SK-N-SH (cell line): ENCODE measurements around the gene KCNF1. TPM values are rescaled to one million over a fixed set of nuclear protein-coding genes. Genes with fewer than 3 reads are reported as not detected.

Experiments
- CTCF ChIA-PET: fragments of 300-600, 350-600 bp; formaldehyde crosslinking; extraction: SDS; loops from one replicate; lab custom pipeline; 2021; lab: Yijun Ruan, JAX
- POLR2A ChIA-PET: fragments of 350-600 bp; sonication (Branson Sonifier 250); formaldehyde crosslinking; extraction: SDS; loops from one replicate; lab custom pipeline; 2020; ENCODE audit warnings: antibody characterized with exemption, inconsistent platforms; lab: Yijun Ruan, JAX
- DNase-seq: peaks from one replicate; pipeline ENCODE4 v3.0.0; 2012
- H2AFZ ChIP-seq: fragments of 200-600 bp; sonication (generic); 2 replicates; pipeline ENCODE4 v1.8.1; 2016; ENCODE audit warnings: antibody characterized with exemption, mild to moderate bottlenecking, low read depth
- H3F3A ChIP-seq: fragments of 200-600 bp; sonication (generic); replicated peaks from 2 replicates; pipeline ENCODE3; 2016; ENCODE audit warnings: antibody characterized with exemption, mild to moderate bottlenecking; ENCODE audit not compliant: insufficient read depth
- H3K27ac ChIP-seq, 2 experiments: fragments of 200-500 bp in 1 of 2; fragments of 200-600 bp in 1 of 2; sonication (Bioruptor generic) in 1 of 2; sonication (generic), shearing (Covaris generic) in 1 of 2; 2 replicates each; pipeline versions ENCODE4 v1.5.1 to v1.6.1; 2014 to 2016; ENCODE audit warnings: low read depth in 2 of 2, inconsistent platforms in 1 of 2, low read length in 1 of 2, mild to moderate bottlenecking in 1 of 2, mixed read lengths in 1 of 2
- H3K27me3 ChIP-seq: fragments of 200-600 bp; sonication (generic), shearing (Covaris generic); 2 replicates; pipeline ENCODE4 v1.6.1; 2016; ENCODE audit warnings: mixed run types; ENCODE audit not compliant: insufficient read depth
- H3K36me3 ChIP-seq, 2 experiments: fragments of 200-500 bp in 1 of 2; fragments of 200-600 bp in 1 of 2; sonication (Bioruptor generic) in 1 of 2; sonication (generic) in 1 of 2; replicated peaks in 1 of 2; 2 replicates each; pipeline versions ENCODE3 to v1.5.1; 2014 to 2016; ENCODE audit warnings: low read length in 1 of 2, mild to moderate bottlenecking in 1 of 2; ENCODE audit not compliant: insufficient read depth in 2 of 2, control insufficient read depth in 1 of 2
- H3K4me1 ChIP-seq, 2 experiments: fragments of 200-500 bp in 1 of 2; fragments of 200-600 bp in 1 of 2; sonication (Bioruptor generic) in 1 of 2; sonication (generic), shearing (Covaris generic) in 1 of 2; 2 replicates each; pipeline versions ENCODE4 v1.5.1 to v1.6.1; 2014 to 2016; ENCODE audit warnings: low read depth in 1 of 2, low read length in 1 of 2, mixed run types in 1 of 2; ENCODE audit not compliant: insufficient read depth in 2 of 2, control insufficient read depth in 1 of 2
- H3K4me2 ChIP-seq: fragments of 200-600 bp; sonication (generic), shearing (Covaris generic); 2 replicates; pipeline ENCODE4 v1.6.1; 2017; ENCODE audit warnings: mixed run types
- H3K4me3 ChIP-seq, 2 experiments: fragments of 200-500 bp in 1 of 2; fragments of 200-600 bp in 1 of 2; sonication (Bioruptor generic) in 1 of 2; sonication (generic), shearing (Covaris generic) in 1 of 2; 2 replicates each; pipeline versions ENCODE4 v1.5.1 to v1.8.1; 2014 to 2016; ENCODE audit warnings: low read depth in 2 of 2, inconsistent platforms in 1 of 2, low read length in 1 of 2, mild to moderate bottlenecking in 1 of 2, mixed read lengths in 1 of 2, moderate library complexity in 1 of 2
- H3K79me2 ChIP-seq: fragments of 200-600 bp; sonication (generic); 2 replicates; pipeline ENCODE4 v1.8.1; 2017; ENCODE audit warnings: mild to moderate bottlenecking; ENCODE audit not compliant: insufficient read depth
- H3K9ac ChIP-seq: fragments of 200-600 bp; sonication (generic); 2 replicates; pipeline ENCODE4 v1.6.1; 2017; ENCODE audit warnings: mixed run types
- H3K9me2 ChIP-seq: fragments of 200-600 bp; sonication (generic); 2 replicates; pipeline ENCODE4 v1.6.1; 2017; ENCODE audit warnings: mixed run types
- H3K9me3 ChIP-seq: fragments of 200-600 bp; sonication (generic); 2 replicates; pipeline ENCODE4 v1.6.1; 2017; ENCODE audit warnings: mixed run types, mild to moderate bottlenecking, moderate library complexity
- H4K20me1 ChIP-seq: fragments of 200-600 bp; sonication (generic); 2 replicates; pipeline ENCODE4 v1.6.1; 2017; ENCODE audit warnings: mild to moderate bottlenecking, mixed run types; ENCODE audit not compliant: insufficient read depth
- ELF1 ChIP-seq: IDR thresholded peaks from 2 replicates; pipeline ENCODE4 v1.4.0; 2012
- EZH2phosphoT487 ChIP-seq: fragments of 200-600 bp; sonication (generic); IDR thresholded peaks from 2 replicates; pipeline ENCODE4 v1.6.1; 2017; ENCODE audit warnings: low read depth, mixed run types, mild to moderate bottlenecking, antibody characterized with exemption, moderate library complexity, borderline replicate concordance
- FOXJ3 ChIP-seq: sonication (generic); formaldehyde crosslinking; IDR thresholded peaks from 2 replicates; pipeline ENCODE4 v1.5.1; 2020; ENCODE audit warnings: mild to moderate bottlenecking, missing genetic modification reagents
- FOXM1 ChIP-seq: IDR thresholded peaks from 2 replicates; pipeline ENCODE4 v1.4.0; 2012; ENCODE audit warnings: low read depth, mild to moderate bottlenecking
- GABPA ChIP-seq: IDR thresholded peaks from 2 replicates; pipeline ENCODE4 v1.4.0; 2012; ENCODE audit warnings: low read depth, mild to moderate bottlenecking
- GATA2 ChIP-seq: sonication (generic); formaldehyde crosslinking; IDR thresholded peaks from 2 replicates; pipeline ENCODE4 v1.5.0; 2020; ENCODE audit warnings: mild to moderate bottlenecking, missing genetic modification reagents
- JUND ChIP-seq: IDR thresholded peaks from 2 replicates; pipeline ENCODE4 v1.4.0; 2012
- MXI1 ChIP-seq: IDR thresholded peaks from 2 replicates; pipeline ENCODE4 v1.6.1; 2012; ENCODE audit warnings: mild to moderate bottlenecking, low read depth, low read length, improper control_type of control experiment
- POLR2AphosphoS5 ChIP-seq: IDR thresholded peaks from 2 replicates; pipeline ENCODE4 v1.6.1; 2012; ENCODE audit warnings: low read depth, low read length
- RFX5 ChIP-seq: IDR thresholded peaks from 2 replicates; pipeline ENCODE4 v1.6.1; 2012; ENCODE audit warnings: mild to moderate bottlenecking, improper control_type of control experiment, low read length
- TAF1 ChIP-seq: IDR thresholded peaks from 2 replicates; pipeline ENCODE4 v1.6.1; 2012; ENCODE audit warnings: low read depth, mild to moderate bottlenecking, low read length, moderate library complexity, borderline replicate concordance
- TEAD4 ChIP-seq: IDR thresholded peaks from 2 replicates; pipeline ENCODE4 v1.4.0; 2012; ENCODE audit warnings: mild to moderate bottlenecking, borderline replicate concordance; ENCODE audit not compliant: insufficient read depth
- YY1 ChIP-seq: IDR thresholded peaks from 2 replicates; pipeline ENCODE4 v1.4.0; 2012; ENCODE audit warnings: low read depth, mild to moderate bottlenecking
- WGBS: methylation state at CpG from one replicate; pipeline ENCODE4 v1.1.6; 2017; ENCODE audit warnings: low lambda C conversion rate; 5-methylcytosine and 5-hydroxymethylcytosine counted together
- polyA plus RNA-seq, 3 experiments: library from polyadenylated mRNA; depleted of rRNA; stranded (reverse); fragments of >200 nt; gene quantifications; 2 replicates each; pipeline ENCODE4 v1.2.3, GENCODE V29; 2012
- TF ChIP-seq, protein P1 (sequence below): fragments of 150-350 bp; IDR thresholded peaks from 2 replicates; pipeline ENCODE4 v1.6.1; 2016; ENCODE audit warnings: mild to moderate bottlenecking, low read depth, low read length
- TF ChIP-seq, protein P2 (sequence below): IDR thresholded peaks from 2 replicates; pipeline ENCODE4 v1.4.0; 2012; ENCODE audit warnings: low read depth, borderline replicate concordance
- TF ChIP-seq, protein P3 (sequence below): IDR thresholded peaks from 2 replicates; pipeline ENCODE4 v1.4.0; 2012; ENCODE audit warnings: low read depth
- TF ChIP-seq, protein P4 (sequence below): IDR thresholded peaks from 2 replicates; pipeline ENCODE4 v1.4.0; 2012; ENCODE audit warnings: low read depth, borderline replicate concordance
- TF ChIP-seq, protein P5 (sequence below): fragments of 200-600 bp; sonication (generic); IDR thresholded peaks from 2 replicates; pipeline ENCODE4 v1.6.1; 2017; ENCODE audit warnings: antibody characterized with exemption, mild to moderate bottlenecking, moderate library complexity
- TF ChIP-seq, protein P6 (sequence below): IDR thresholded peaks from 2 replicates; pipeline ENCODE4; 2012
- TF ChIP-seq, protein P7 (sequence below): fragments of 150-350 bp; IDR thresholded peaks from 2 replicates; pipeline ENCODE4 v1.6.1; 2017; ENCODE audit warnings: antibody characterized with exemption, low read length, low read depth, borderline replicate concordance

Gene KCNF1
- polyA plus RNA-seq, 1 of the 3 experiments (the other 2 are of a cell fraction): 0.23 TPM

DNA sequence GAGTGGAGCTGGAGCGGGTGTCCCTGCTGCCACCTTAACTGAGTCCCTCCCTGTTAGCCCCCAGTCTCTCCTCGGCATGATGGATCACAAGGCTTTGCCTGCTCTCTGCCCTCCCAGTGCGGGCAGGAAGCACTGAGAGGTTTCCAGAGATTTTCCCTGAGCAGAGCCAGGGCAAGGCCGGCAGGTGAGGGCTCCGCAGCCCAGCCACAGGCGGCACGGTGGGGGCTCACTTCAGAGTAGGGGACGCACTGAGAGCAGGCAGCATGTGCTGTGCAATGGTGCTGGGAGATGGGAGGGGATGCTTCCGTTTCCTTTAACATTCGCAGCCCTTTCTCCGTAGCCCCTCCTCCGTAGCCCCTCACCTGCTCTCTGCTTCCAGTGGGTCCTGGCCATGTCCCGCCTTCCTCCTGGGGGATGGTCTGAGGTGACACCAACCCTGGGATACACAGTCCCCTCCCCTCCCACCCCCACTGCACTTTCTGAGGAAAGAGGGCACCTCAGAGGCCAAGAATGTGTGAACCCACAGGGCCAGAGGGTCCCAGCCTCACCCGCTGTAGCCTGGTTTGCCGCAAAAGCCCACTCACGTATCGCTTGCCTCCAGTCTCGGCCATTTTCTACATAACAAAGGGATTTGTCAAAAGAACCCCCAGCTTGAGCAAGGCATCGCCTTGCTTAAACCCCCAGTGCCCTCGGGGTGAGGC, 10.7 kb downstream of the KCNF1 start (continued):
- TF ChIP-seq TEAD4: no peak
- no peak for TF ChIP-seq GATA2 (CRISPR knock-in tag)
- TF ChIP-seq YY1: no peak

DNA sequence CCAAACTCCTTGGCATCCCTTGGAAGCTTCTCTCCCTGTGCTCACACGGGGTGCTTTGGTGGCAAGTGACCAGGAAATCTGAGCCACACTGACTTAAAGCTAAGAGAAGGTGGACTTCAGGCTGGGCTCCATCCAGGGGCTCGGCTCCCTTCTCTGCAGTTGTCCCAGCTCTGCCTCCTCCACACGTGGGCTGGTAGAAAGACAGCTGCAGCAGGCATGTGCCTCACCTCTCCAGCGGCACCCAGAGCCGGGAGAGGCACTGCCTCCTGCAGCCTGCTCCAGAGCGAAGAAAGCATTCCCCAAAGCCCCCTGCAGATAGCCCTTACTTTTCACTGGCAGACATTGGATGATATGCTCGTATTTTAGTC, 11.3 kb downstream of the KCNF1 start:
- Histone ChIP-seq H3K27me3 (no peaks in the 10 kb centered on the region; the same call in 1 of the 2 replicates), H3K79me2 (no peaks in the 10 kb centered on the region), H3F3A (no peaks in the 10 kb centered on the region), H3K4me3 (no peak overlapping the region), H3K9me2 (no peaks in the 10 kb centered on the region), H3K36me3 (no peaks in the 10 kb centered on the region), H3K27ac (no peak overlapping the region), H2AFZ (no peak overlapping the region), H3K4me1 (peaks cover 0 to 6% of the 10 kb centered on the region in 2 experiments; a peak in 1 of 4 replicates)
- POLR2A ChIA-PET: no interaction called here
- DNase-seq: no peak
- TF ChIP-seq, protein P1, sequence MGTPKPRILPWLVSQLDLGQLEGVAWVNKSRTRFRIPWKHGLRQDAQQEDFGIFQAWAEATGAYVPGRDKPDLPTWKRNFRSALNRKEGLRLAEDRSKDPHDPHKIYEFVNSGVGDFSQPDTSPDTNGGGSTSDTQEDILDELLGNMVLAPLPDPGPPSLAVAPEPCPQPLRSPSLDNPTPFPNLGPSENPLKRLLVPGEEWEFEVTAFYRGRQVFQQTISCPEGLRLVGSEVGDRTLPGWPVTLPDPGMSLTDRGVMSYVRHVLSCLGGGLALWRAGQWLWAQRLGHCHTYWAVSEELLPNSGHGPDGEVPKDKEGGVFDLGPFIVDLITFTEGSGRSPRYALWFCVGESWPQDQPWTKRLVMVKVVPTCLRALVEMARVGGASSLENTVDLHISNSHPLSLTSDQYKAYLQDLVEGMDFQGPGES: no peak
- TF ChIP-seq TAF1: no peak
- no peak for TF ChIP-seq MXI1
- TF ChIP-seq, protein P2, sequence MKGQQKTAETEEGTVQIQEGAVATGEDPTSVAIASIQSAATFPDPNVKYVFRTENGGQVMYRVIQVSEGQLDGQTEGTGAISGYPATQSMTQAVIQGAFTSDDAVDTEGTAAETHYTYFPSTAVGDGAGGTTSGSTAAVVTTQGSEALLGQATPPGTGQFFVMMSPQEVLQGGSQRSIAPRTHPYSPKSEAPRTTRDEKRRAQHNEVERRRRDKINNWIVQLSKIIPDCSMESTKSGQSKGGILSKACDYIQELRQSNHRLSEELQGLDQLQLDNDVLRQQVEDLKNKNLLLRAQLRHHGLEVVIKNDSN: no peak
- no peak for TF ChIP-seq JUND
- TF ChIP-seq RFX5: no peak
- TF ChIP-seq EZH2phosphoT487: no peak
- TF ChIP-seq, protein P3, sequence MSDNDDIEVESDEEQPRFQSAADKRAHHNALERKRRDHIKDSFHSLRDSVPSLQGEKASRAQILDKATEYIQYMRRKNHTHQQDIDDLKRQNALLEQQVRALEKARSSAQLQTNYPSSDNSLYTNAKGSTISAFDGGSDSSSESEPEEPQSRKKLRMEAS: no peak
- TF ChIP-seq FOXJ3 (CRISPR knock-in tag): no peak
- TF ChIP-seq, protein P4, sequence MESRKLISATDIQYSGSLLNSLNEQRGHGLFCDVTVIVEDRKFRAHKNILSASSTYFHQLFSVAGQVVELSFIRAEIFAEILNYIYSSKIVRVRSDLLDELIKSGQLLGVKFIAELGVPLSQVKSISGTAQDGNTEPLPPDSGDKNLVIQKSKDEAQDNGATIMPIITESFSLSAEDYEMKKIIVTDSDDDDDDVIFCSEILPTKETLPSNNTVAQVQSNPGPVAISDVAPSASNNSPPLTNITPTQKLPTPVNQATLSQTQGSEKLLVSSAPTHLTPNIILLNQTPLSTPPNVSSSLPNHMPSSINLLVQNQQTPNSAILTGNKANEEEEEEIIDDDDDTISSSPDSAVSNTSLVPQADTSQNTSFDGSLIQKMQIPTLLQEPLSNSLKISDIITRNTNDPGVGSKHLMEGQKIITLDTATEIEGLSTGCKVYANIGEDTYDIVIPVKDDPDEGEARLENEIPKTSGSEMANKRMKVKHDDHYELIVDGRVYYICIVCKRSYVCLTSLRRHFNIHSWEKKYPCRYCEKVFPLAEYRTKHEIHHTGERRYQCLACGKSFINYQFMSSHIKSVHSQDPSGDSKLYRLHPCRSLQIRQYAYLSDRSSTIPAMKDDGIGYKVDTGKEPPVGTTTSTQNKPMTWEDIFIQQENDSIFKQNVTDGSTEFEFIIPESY: no peak
- TF ChIP-seq GABPA: no peak
- no peak for TF ChIP-seq TEAD4
- no peak for TF ChIP-seq POLR2AphosphoS5
- TF ChIP-seq, protein P5, sequence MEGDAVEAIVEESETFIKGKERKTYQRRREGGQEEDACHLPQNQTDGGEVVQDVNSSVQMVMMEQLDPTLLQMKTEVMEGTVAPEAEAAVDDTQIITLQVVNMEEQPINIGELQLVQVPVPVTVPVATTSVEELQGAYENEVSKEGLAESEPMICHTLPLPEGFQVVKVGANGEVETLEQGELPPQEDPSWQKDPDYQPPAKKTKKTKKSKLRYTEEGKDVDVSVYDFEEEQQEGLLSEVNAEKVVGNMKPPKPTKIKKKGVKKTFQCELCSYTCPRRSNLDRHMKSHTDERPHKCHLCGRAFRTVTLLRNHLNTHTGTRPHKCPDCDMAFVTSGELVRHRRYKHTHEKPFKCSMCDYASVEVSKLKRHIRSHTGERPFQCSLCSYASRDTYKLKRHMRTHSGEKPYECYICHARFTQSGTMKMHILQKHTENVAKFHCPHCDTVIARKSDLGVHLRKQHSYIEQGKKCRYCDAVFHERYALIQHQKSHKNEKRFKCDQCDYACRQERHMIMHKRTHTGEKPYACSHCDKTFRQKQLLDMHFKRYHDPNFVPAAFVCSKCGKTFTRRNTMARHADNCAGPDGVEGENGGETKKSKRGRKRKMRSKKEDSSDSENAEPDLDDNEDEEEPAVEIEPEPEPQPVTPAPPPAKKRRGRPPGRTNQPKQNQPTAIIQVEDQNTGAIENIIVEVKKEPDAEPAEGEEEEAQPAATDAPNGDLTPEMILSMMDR: no peak
- TF ChIP-seq, protein P6, sequence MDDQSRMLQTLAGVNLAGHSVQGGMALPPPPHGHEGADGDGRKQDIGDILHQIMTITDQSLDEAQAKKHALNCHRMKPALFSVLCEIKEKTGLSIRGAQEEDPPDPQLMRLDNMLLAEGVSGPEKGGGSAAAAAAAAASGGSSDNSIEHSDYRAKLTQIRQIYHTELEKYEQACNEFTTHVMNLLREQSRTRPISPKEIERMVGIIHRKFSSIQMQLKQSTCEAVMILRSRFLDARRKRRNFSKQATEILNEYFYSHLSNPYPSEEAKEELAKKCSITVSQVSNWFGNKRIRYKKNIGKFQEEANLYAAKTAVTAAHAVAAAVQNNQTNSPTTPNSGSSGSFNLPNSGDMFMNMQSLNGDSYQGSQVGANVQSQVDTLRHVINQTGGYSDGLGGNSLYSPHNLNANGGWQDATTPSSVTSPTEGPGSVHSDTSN: no peak
- TF ChIP-seq, protein P7, sequence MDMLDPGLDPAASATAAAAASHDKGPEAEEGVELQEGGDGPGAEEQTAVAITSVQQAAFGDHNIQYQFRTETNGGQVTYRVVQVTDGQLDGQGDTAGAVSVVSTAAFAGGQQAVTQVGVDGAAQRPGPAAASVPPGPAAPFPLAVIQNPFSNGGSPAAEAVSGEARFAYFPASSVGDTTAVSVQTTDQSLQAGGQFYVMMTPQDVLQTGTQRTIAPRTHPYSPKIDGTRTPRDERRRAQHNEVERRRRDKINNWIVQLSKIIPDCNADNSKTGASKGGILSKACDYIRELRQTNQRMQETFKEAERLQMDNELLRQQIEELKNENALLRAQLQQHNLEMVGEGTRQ: no peak
- TF ChIP-seq GATA2 (CRISPR knock-in tag): no peak
- no peak for TF ChIP-seq YY1
- TF ChIP-seq ELF1: no peak
- TF ChIP-seq FOXM1: no peak
- TF ChIP-seq, all 33 proteins: peak for 0
- WGBS: 72% methylated on average over 7 of the region's 7 CpGs
- H4K20me1 ChIP-seq: no peaks in the 10 kb centered on the region
- no peaks in the 10 kb centered on the region for H3K9me3 ChIP-seq
- no peak overlapping the region for H3K9ac ChIP-seq
- H3K4me2 ChIP-seq: no peak overlapping the region
- CTCF ChIA-PET: interaction anchor here (1.1 to 3.7 kb wide), 4 partner anchors 11 to 201 kb away, joined by 3 to 19 read pairs (median 12); partner anchors contain the start of gene KCNF1
